Smooth muscle cell (in vitro differentiated cells): ENCODE measurements around the gene CYP27A1. TPM values are rescaled to one million over a fixed set of nuclear protein-coding genes. Genes with fewer than 3 reads are reported as not detected.

Source experiments
- DNase-seq: peaks from one replicate; lab custom pipeline; 2025; ENCODE audit not compliant: unreplicated experiment; lab: John Stamatoyannopoulos, UW
- H2AFZ ChIP-seq: fragments of 200-600 bp; sonication (generic); 2 replicates; pipeline ENCODE4 v1.6.0; 2016; ENCODE audit warnings: antibody characterized with exemption, low read depth, mild to moderate bottlenecking
- H3F3A ChIP-seq: fragments of 200-600 bp; sonication (generic); 2 replicates; pipeline ENCODE4 v1.6.0; 2017; ENCODE audit warnings: antibody characterized with exemption, low read depth
- H3K27ac ChIP-seq: fragments of 200-600 bp; sonication (generic); 2 replicates; pipeline ENCODE4 v1.5.1; 2016; ENCODE audit warnings: low read depth, mild to moderate bottlenecking
- H3K27me3 ChIP-seq: fragments of 200-600 bp; sonication (generic); 2 replicates; pipeline ENCODE4 v1.6.1; 2016; ENCODE audit warnings: low read depth, mild to moderate bottlenecking
- H3K36me3 ChIP-seq: fragments of 200-600 bp; sonication (generic); 2 replicates; pipeline ENCODE4 v1.5.1; 2016; ENCODE audit warnings: low read depth
- H3K4me1 ChIP-seq: fragments of 200-600 bp; sonication (generic); 2 replicates; pipeline ENCODE4 v1.5.1; 2016; ENCODE audit warnings: low read depth
- H3K4me2 ChIP-seq: fragments of 200-600 bp; sonication (generic); 2 replicates; pipeline ENCODE4 v1.6.0; 2016; ENCODE audit warnings: mild to moderate bottlenecking
- H3K4me3 ChIP-seq: fragments of 200-600 bp; sonication (generic); 2 replicates; pipeline ENCODE4 v1.5.1; 2016; ENCODE audit warnings: mild to moderate bottlenecking
- H3K79me2 ChIP-seq: fragments of 200-600 bp; sonication (generic); 2 replicates; pipeline ENCODE4 v1.6.0; 2016; ENCODE audit warnings: low read depth, mild to moderate bottlenecking
- H3K9ac ChIP-seq: fragments of 200-600 bp; sonication (generic); 2 replicates; pipeline ENCODE4 v1.6.0; 2016; ENCODE audit warnings: low read depth
- H3K9me3 ChIP-seq: fragments of 200-600 bp; sonication (generic); replicated peaks from 2 replicates; pipeline ENCODE4 v1.5.1; 2016; ENCODE audit warnings: low read depth
- H4K20me1 ChIP-seq: fragments of 200-600 bp; sonication (generic); 2 replicates; pipeline ENCODE4 v1.6.0; 2016; ENCODE audit warnings: low read depth
- CTCF ChIP-seq: fragments of 200-600 bp; sonication (generic); IDR thresholded peaks from 2 replicates; pipeline ENCODE4 v1.5.1; 2017; ENCODE audit warnings: borderline replicate concordance, mild to moderate bottlenecking, antibody characterized with exemption; ENCODE audit not compliant: insufficient read depth, poor library complexity, severe bottlenecking
- WGBS: methylation state at CpG from one replicate; pipeline ENCODE4 v1.1.7; 2016; ENCODE audit warnings: low lambda C conversion rate; 5-methylcytosine and 5-hydroxymethylcytosine counted together
- polyA plus RNA-seq: library from polyadenylated mRNA; unstranded; fragments of >200 nt; fragmentation: Nextera tagmentation; extraction: Ambion mirVana; gene quantifications from 2 replicates; pipeline ENCODE4 v1.2.1, GENCODE V29; 2016
- total RNA-seq: library from RNA; depleted of rRNA; stranded (reverse); fragments of >200 nt; gene quantifications from 2 replicates; pipeline ENCODE4 v1.2.3, GENCODE V29; 2014

Gene CYP27A1
- total and polyA plus RNA-seq, 2 experiments from 2014 or later = 11.2 to 11.5 TPM

- H3K4me2 ChIP-seq = no peak overlapping the region
- no peak overlapping the region for H3K9ac ChIP-seq
Observed at GRCh38 chr2:218832520-218832919, 50.6 kb downstream of the CYP27A1 start.

GRCh38 chr2:218833023-218833609 lies 51.2 kb downstream of the CYP27A1 start:
- no peak overlapping the region for H2AFZ ChIP-seq
- H3K27me3 ChIP-seq = no peaks in the 10 kb centered on the region
- no peak for DNase-seq
- WGBS = 58% methylated on average over 4 of the region's 4 CpGs
- no peaks in the 10 kb centered on the region for H3K79me2 ChIP-seq
- peaks cover 4% of the 10 kb centered on the region for H3K9me3 ChIP-seq
- H3K9ac ChIP-seq = no peak overlapping the region
- H3F3A ChIP-seq = no peaks in the 10 kb centered on the region
- no peaks in the 10 kb centered on the region for H4K20me1 ChIP-seq
- H3K27ac ChIP-seq = no peak overlapping the region
- H3K4me2 ChIP-seq = no peak overlapping the region
- no peak for TF ChIP-seq CTCF
- H3K36me3 ChIP-seq = no peaks in the 10 kb centered on the region
- H3K4me1 ChIP-seq = no peaks in the 10 kb centered on the region
- H3K4me3 ChIP-seq = no peak overlapping the region

More at GRCh38 chr2:218832520-218832919, 50.6 kb downstream of the CYP27A1 start:
- DNase-seq = no peak
- Histone ChIP-seq H2AFZ (no peak overlapping the region), H3K79me2 (no peaks in the 10 kb centered on the region), H3K4me3 (no peak overlapping the region), H3K36me3 (no peaks in the 10 kb centered on the region), H4K20me1 (no peaks in the 10 kb centered on the region), H3F3A (no peaks in the 10 kb centered on the region), H3K27ac (no peak overlapping the region), H3K4me1 (no peaks in the 10 kb centered on the region), H3K27me3 (no peaks in the 10 kb centered on the region), H3K9me3 (peaks cover under 1% of the 10 kb centered on the region)
- WGBS = 58% methylated on average over 3 of the region's 3 CpGs
- no peak for TF ChIP-seq CTCF

GRCh38 chr2:218834685-218835084 lies 52.7 kb downstream of the CYP27A1 start:
- no peaks in the 10 kb centered on the region for H4K20me1 ChIP-seq
- H3K27me3 ChIP-seq = no peaks in the 10 kb centered on the region
- H3K9me3 ChIP-seq = peaks cover 4% of the 10 kb centered on the region
- H3K9ac ChIP-seq = no peak overlapping the region
- DNase-seq = no peak
- H3K36me3 ChIP-seq = no peaks in the 10 kb centered on the region
- H3K27ac ChIP-seq = no peak overlapping the region
- H3K4me1 ChIP-seq = no peaks in the 10 kb centered on the region
- no peak overlapping the region for H2AFZ ChIP-seq
- 59% methylated on average over 4 of the region's 4 CpGs for WGBS
- TF ChIP-seq CTCF = no peak
- no peaks in the 10 kb centered on the region for H3F3A ChIP-seq
- H3K79me2 ChIP-seq = no peaks in the 10 kb centered on the region
- H3K4me3 ChIP-seq = no peak overlapping the region
- H3K4me2 ChIP-seq = no peak overlapping the region

- no peaks in the 10 kb centered on the region for H3K36me3 ChIP-seq
- H3K4me1 ChIP-seq = no peaks in the 10 kb centered on the region
- H3K4me2 ChIP-seq = no peak overlapping the region
- H4K20me1 ChIP-seq = no peaks in the 10 kb centered on the region
- no peak overlapping the region for H2AFZ ChIP-seq
- no peak for DNase-seq
- no peak for TF ChIP-seq CTCF
- H3K9ac ChIP-seq = no peak overlapping the region
- no peaks in the 10 kb centered on the region for H3K27me3 ChIP-seq
- H3K27ac ChIP-seq = no peak overlapping the region
- no peaks in the 10 kb centered on the region for H3F3A ChIP-seq
- H3K9me3 ChIP-seq = peaks cover 4% of the 10 kb centered on the region
- no peak overlapping the region for H3K4me3 ChIP-seq
- WGBS = 93% methylated on average over 2 of the region's 2 CpGs
- no peaks in the 10 kb centered on the region for H3K79me2 ChIP-seq
Observed at GRCh38 chr2:218837495-218837894, 55.5 kb downstream of the CYP27A1 start.
